ENCODE results near the gene DUOXA2. TPM values are rescaled to one million over a fixed set of nuclear protein-coding genes. Genes with fewer than 3 reads are reported as not detected.
"Not testable (repeated sequence)": the region's sequence is repeated elsewhere in the genome, so short reads cannot be mapped to it uniquely, and the experiment has no call there.

Gene DUOXA2
- total RNA-seq, 1 donor from 2014 or later, result not detected

DNA sequence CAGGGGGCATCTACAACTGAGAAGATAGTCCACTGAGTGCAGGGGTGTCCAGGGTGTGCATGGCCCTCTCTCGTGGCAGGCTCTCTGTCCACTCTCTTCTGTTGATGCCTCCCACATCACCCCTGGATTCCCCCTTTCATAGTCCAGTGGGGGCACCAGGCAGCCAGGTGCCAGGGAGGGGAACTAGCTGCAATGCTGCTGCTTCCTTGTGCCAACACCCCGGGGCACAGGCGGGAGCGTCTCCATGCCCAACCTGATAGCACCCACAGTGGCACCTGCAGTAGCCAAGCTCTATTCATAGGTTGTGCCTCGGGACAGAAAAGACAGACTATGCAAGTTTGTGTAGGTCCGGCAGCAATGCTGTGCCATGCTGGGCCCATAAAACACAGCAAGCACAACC is 11.9 kb upstream of the DUOXA2 start:
- peaks cover 29% of the 10 kb centered on the region for H3K27me3 Mint-ChIP-seq (ENCODE audit: low read depth)
- no peak for DNase-seq (ENCODE audit: low spot score)
- H3K27ac Mint-ChIP-seq (ENCODE audit: unreplicated experiment), result no peak overlapping the region
- no peaks in the 10 kb centered on the region for H3K9me3 Mint-ChIP-seq (ENCODE audit: low read depth)
- no peaks in the 10 kb centered on the region for H3K36me3 Mint-ChIP-seq (ENCODE audit: low read depth)
- TF ChIP-seq, protein P1, sequence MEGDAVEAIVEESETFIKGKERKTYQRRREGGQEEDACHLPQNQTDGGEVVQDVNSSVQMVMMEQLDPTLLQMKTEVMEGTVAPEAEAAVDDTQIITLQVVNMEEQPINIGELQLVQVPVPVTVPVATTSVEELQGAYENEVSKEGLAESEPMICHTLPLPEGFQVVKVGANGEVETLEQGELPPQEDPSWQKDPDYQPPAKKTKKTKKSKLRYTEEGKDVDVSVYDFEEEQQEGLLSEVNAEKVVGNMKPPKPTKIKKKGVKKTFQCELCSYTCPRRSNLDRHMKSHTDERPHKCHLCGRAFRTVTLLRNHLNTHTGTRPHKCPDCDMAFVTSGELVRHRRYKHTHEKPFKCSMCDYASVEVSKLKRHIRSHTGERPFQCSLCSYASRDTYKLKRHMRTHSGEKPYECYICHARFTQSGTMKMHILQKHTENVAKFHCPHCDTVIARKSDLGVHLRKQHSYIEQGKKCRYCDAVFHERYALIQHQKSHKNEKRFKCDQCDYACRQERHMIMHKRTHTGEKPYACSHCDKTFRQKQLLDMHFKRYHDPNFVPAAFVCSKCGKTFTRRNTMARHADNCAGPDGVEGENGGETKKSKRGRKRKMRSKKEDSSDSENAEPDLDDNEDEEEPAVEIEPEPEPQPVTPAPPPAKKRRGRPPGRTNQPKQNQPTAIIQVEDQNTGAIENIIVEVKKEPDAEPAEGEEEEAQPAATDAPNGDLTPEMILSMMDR (IDR thresholded peaks at IDR 0.05), result no peak
- no peak overlapping the region for H3K4me3 Mint-ChIP-seq (ENCODE audit: unreplicated experiment)
- no peaks in the 10 kb centered on the region for H3K4me1 Mint-ChIP-seq (ENCODE audit: low read depth)

DNA sequence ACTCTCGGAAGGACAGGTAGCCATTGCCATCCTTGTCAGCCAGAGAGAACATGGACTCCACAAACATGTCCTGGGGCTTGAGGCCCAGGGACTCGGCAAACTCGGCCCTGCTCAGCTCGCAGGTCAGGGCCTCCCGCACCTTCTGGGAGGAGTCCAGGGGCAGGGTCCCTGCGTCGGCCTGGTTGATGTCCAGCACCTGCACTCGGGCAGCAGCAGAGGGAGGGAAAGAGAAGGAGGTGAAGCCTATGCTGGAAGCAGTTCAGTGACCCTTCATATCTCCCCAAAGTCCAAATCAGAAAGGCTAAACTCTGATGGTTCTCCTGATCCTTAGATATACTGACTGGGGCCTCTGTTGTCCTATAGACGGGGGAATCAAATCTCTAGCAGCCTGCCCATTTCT is 10.0 kb upstream of the DUOXA2 start:
- H3K27me3 Mint-ChIP-seq (ENCODE audit: low read depth), result peaks cover 31% of the 10 kb centered on the region
- not testable (repeated sequence) for H3K27ac Mint-ChIP-seq (ENCODE audit: unreplicated experiment); DNase-seq (ENCODE audit: low spot score); H3K4me3 Mint-ChIP-seq (ENCODE audit: unreplicated experiment); H3K36me3 Mint-ChIP-seq (ENCODE audit: low read depth); H3K4me1 Mint-ChIP-seq (ENCODE audit: low read depth); H3K9me3 Mint-ChIP-seq (ENCODE audit: low read depth)

DNA sequence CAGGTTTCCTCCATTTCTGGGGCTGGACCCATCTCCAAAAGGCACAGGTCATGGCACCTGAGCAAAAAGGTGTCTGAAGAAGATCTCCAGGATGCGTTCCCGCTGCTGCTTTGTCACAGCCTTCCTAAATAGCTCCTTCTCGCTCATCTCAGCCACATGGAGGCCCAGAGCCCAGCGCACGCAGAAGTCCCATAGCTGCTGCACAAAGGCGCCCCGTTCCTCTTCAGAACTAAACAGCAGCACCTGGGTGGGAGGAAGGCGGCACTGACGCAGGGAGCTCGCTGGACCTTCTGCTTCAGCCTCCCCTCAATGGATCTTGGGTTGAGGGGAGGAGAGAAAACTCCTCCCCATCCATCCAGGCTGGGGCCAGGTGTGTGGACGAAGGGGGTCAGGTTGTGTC is 8.5 kb upstream of the DUOXA2 start:
- Mint-ChIP-seq H3K36me3 (ENCODE audit: low read depth) (no peaks in the 10 kb centered on the region), H3K27ac (ENCODE audit: unreplicated experiment) (no peak overlapping the region), H3K9me3 (ENCODE audit: low read depth) (no peaks in the 10 kb centered on the region), H3K4me1 (ENCODE audit: low read depth) (no peaks in the 10 kb centered on the region), H3K4me3 (ENCODE audit: unreplicated experiment) (no peak overlapping the region), H3K27me3 (ENCODE audit: low read depth) (peaks cover 39% of the 10 kb centered on the region)
- DNase-seq (ENCODE audit: low spot score), result no peak
- TF ChIP-seq, protein P1 (IDR thresholded peaks at IDR 0.05), result no peak

DNA sequence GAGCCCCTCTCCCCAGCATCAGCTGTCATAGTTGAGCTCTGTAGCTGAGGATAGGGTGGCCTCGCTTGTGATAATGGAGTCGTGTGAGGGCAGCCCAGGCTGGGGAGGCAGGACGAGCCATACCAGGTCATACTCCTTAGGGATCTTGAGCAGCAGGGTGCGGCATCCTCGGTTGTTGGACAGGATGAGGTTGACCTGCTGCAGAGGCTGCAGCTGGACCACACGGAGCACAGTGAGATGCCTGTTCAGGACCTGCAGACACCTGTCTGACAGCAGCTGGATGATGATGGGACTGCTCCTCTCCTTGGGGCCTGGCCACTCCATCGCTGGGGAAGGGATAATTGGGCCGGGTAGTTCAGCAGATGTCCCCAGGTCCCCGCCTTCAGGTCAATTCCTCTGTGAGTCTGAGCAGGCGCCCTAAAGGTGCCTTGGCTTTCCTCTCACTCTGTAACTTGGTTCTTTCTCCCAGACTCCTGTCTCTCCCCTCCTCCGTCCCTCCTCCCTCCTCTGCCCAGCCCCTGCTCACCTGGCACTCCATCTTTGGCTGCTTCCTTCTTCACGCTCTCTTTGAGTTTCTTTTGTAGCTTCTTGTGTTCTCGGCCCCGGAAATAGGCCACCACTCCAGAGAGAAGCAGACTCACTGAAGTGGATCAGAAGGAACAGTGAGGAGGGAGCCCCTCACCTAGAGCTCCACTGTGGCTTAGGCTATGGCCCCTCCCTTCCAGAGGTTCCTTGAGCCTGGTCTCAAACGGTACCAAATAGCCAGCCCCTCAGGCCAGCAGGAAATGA is 7.9 kb upstream of the DUOXA2 start:
- no peaks in the 10 kb centered on the region for H3K9me3 Mint-ChIP-seq (ENCODE audit: low read depth)

DNA sequence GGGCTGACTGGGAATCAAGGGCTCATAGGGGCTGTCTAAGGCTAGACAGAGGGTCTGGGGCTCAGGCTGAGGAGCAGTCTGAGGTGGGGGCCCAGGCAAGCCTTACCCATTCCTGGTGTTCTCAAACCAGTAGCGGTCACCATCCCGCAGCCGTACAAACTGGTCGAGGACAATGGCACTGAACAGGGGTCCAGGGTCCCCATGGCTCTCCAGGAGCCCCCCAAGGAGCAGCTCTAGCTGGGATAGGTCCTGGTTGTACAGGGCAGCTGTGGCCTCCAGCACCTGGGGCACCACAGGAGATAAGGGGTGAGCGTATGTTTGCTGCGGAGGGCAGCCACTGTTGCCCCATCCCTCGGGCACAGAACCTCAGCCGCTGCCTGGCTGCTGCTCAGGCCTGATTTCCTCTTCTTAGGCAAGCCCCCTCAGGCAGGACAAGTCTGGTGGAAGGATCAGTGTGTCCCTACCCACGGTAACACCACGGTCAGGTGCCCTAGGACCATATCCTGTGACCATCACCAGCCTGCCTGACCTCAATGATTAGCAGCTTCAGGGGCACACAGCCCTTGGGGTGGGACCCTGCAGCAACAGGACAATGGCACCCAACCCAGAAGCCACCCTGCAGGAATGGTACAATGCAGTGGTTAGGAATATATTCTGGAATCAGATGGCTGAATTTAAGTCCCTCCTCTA is 6.0 kb upstream of the DUOXA2 start:
- Mint-ChIP-seq H3K4me1 (ENCODE audit: low read depth) (peaks cover 12% of the 10 kb centered on the region), H3K36me3 (ENCODE audit: low read depth) (no peaks in the 10 kb centered on the region), H3K27me3 (ENCODE audit: low read depth) (peaks cover 46% of the 10 kb centered on the region), H3K4me3 (ENCODE audit: unreplicated experiment) (no peak overlapping the region), H3K27ac (ENCODE audit: unreplicated experiment) (no peak overlapping the region), H3K9me3 (ENCODE audit: low read depth) (no peaks in the 10 kb centered on the region)
- TF ChIP-seq, protein P1 (IDR thresholded peaks at IDR 0.05), result no peak
- no peak for DNase-seq (ENCODE audit: low spot score)

More for the DNA sequence above, 7.9 kb upstream of the DUOXA2 start:
- Mint-ChIP-seq H3K27me3 (ENCODE audit: low read depth) (peaks cover 40% of the 10 kb centered on the region), H3K4me1 (ENCODE audit: low read depth) (no peaks in the 10 kb centered on the region), H3K36me3 (ENCODE audit: low read depth) (no peaks in the 10 kb centered on the region), H3K4me3 (ENCODE audit: unreplicated experiment) (no peak overlapping the region), H3K27ac (ENCODE audit: unreplicated experiment) (no peak overlapping the region)
- TF ChIP-seq, protein P1 (IDR thresholded peaks at IDR 0.05), result no peak
- DNase-seq (ENCODE audit: low spot score), result no peak
